ENCODE data around the gene OSBPL5. TPM values are rescaled to one million over a fixed set of nuclear protein-coding genes. Genes with fewer than 3 reads are reported as not detected.

The OSBPL5 gene
- polyA plus RNA-seq, 6 donors from 2014 or later, result 0.12 to 0.25 TPM; not detected in 4

- ATAC-seq (ENCODE audit: low read depth in 2 of 2), result no peak
- no peak overlapping the region for H3K4me3 Mint-ChIP-seq
- no peaks in the 10 kb centered on the region for H3K27me3 Mint-ChIP-seq
- H3K9me3 Mint-ChIP-seq, result peaks cover 0 to 4% (median 0%) of the 10 kb centered on the region in 7 donors
- H3K36me3 Mint-ChIP-seq, result no peaks in the 10 kb centered on the region
- no peak for DNase-seq
- peaks cover 0 to 3% (median 0%) of the 10 kb centered on the region in 3 donors for H3K4me1 Mint-ChIP-seq
- H3K27ac Mint-ChIP-seq, result no peak overlapping the region
These were observed 32.8 kb downstream of the OSBPL5 start for GRCh38 chr11:3132271-3132781.

DNA sequence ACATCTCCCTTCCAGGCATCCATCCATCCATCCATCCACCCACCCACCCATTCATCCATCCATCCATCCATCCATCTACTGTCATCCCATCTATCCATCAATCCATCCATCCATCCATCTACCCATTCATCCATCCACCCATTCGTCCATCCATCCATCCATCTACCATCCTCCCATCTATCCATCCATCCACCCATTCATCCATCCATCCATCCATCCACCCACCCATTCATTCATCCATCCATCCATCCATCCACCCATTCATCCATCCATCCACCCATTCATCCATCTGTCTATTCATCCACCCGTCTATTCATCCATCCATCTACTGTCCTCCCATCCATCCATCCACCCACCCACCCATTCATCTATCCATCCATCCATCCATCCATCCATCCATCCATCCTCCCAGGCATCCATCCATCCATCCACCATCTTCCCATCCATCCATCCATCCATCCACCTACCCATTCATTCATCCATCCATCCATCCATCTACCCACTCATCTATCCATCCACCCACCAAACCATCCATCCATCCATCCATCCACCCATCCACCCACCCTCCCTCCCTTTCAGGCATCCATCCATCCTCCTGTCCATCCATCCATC is 33.7 kb downstream of the OSBPL5 start:
- Mint-ChIP-seq H3K27me3 (no peaks in the 10 kb centered on the region), H3K36me3 (no peaks in the 10 kb centered on the region), H3K4me3 (no peak overlapping the region), H3K4me1 (peaks cover 0 to 3% (median 0%) of the 10 kb centered on the region in 3 donors), H3K9me3 (peaks cover 0 to 4% (median 0%) of the 10 kb centered on the region in 7 donors), H3K27ac (no peak overlapping the region)
- ATAC-seq (ENCODE audit: low read depth in 2 of 2) (no peak), DNase-seq (no peak)

GRCh38 chr11:3130269-3131071 is 34.6 kb downstream of the OSBPL5 start:
- no peak overlapping the region for H3K27ac Mint-ChIP-seq
- H3K4me3 Mint-ChIP-seq, result no peak overlapping the region
- H3K9me3 Mint-ChIP-seq, result peaks cover 0 to 4% (median 0%) of the 10 kb centered on the region in 7 donors
- H3K4me1 Mint-ChIP-seq, result peaks cover 0 to 3% (median 0%) of the 10 kb centered on the region in 3 donors
- H3K27me3 Mint-ChIP-seq, result no peaks in the 10 kb centered on the region
- ATAC-seq (ENCODE audit: low read depth in 2 of 2) (no peak), DNase-seq (no peak)
- no peaks in the 10 kb centered on the region for H3K36me3 Mint-ChIP-seq

DNA sequence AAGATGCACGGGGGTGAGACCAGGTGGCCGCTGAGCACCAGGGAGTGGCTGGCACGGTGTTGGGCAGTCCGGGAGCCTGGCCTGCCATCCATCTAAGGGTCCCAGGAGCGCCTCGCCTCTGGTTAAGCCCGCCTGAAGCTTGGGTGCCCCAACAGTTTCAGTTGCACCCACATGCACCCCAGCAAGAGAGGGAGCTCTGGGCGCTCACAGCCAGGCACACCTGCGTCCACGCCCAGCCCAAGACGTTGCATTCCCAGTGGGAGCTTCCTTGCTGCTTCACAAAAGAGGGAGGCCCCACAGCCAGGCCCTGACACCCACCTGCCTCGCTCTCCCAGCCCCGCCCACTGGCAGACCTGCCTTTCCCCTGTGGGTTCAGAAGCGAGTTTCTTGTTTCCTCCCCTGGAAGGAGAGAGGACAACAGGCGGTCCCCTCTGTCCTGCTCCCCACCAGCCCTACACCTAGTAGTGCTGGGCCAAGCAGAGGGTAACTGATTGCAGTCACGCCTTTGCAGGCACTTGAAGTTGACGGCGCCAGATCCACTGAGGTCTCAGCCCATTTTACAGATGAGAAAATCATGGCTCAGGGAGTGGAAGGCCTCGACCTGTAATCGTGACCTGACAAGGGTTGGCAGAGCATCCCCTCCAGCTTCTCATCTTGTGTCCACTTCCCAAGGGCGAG is 35.4 kb downstream of the OSBPL5 start:
- no peaks in the 10 kb centered on the region for H3K27me3 Mint-ChIP-seq
- H3K4me3 Mint-ChIP-seq, result no peak overlapping the region
- DNase-seq (no peak), ATAC-seq (ENCODE audit: low read depth in 2 of 2) (no peak)
- H3K27ac Mint-ChIP-seq, result no peak overlapping the region
- peaks cover 0 to 4% (median 0%) of the 10 kb centered on the region in 7 donors for H3K9me3 Mint-ChIP-seq
- no peaks in the 10 kb centered on the region for H3K36me3 Mint-ChIP-seq
- H3K4me1 Mint-ChIP-seq, result peaks cover 0 to 3% (median 0%) of the 10 kb centered on the region in 3 donors

DNA sequence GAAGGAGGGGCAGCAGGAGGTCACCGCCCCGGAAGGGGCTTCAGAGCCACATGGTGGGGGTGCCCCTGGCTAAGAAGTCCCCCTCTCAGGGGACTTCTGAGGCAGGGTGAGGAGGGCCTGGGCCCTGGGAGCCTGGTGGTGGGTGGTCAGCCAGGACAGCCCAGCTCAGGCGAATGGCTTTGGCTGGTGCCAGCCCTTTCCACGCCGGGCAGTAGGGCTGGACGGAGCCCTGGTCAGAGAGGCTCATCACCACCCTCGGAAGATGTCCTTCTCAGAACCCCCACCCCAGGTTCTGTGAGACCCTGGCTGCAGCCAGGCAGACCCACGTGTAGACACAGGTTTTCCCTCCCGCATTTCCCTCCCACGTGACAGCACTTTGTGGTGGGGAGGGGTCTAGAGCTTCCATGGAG is 35.9 kb downstream of the OSBPL5 start:
- no peaks in the 10 kb centered on the region for H3K36me3 Mint-ChIP-seq
- H3K27ac Mint-ChIP-seq, result no peak overlapping the region
- no peak for ATAC-seq (ENCODE audit: low read depth in 2 of 2)
- H3K9me3 Mint-ChIP-seq, result peaks cover 0 to 4% (median 0%) of the 10 kb centered on the region in 7 donors
- DNase-seq, result no peak
- H3K4me1 Mint-ChIP-seq, result peaks cover 0 to 3% (median 0%) of the 10 kb centered on the region in 3 donors
- no peak overlapping the region for H3K4me3 Mint-ChIP-seq
- H3K27me3 Mint-ChIP-seq, result no peaks in the 10 kb centered on the region

DNA sequence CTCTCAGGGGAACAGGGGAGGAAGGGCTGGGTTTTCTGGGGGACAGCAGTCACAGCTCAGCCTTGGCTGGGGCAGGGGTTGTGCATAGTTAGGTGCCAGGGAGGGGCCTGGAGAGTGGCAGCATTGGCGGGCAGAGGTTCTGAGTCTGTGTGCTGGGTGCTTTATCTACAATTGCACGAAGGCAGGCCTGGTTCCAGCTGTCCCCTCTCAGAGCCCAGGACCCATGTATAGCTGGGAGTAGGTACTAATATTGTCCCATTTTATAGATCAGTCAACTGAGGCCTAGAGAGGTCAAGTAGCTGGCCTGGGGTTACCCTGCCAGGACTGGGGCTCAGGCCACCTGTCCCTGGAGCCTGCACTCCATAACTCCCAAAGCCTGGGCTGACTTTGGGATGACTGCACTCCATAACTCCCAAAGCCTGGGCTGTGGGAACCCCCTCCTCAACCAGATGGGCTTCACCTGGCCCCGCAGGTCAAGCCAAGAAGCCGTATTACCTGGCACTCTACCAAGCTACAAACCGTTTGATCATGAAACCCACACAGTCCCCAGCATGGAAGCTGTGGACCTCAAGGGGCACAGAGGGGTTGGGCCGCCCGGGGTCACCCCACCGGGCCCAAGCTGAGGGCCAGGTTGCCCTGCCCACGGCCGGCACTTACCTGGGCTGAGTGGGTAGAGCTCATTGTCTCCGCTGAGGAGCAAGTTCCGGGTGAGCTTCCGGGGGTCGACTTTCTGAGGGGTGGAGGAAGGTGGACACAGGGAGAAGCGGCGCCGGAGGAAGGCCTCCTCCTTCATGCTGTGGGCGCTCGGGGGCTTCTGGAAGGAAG is 36.5 kb downstream of the OSBPL5 start:
- no peak for DNase-seq
- Mint-ChIP-seq H3K4me3 (no peak overlapping the region), H3K36me3 (no peaks in the 10 kb centered on the region), H3K9me3 (peaks cover 0 to 4% (median 0%) of the 10 kb centered on the region in 7 donors), H3K4me1 (peaks cover 0 to 3% (median 0%) of the 10 kb centered on the region in 3 donors), H3K27me3 (no peaks in the 10 kb centered on the region), H3K27ac (no peak overlapping the region)
- no peak for ATAC-seq (ENCODE audit: low read depth in 2 of 2)

DNA sequence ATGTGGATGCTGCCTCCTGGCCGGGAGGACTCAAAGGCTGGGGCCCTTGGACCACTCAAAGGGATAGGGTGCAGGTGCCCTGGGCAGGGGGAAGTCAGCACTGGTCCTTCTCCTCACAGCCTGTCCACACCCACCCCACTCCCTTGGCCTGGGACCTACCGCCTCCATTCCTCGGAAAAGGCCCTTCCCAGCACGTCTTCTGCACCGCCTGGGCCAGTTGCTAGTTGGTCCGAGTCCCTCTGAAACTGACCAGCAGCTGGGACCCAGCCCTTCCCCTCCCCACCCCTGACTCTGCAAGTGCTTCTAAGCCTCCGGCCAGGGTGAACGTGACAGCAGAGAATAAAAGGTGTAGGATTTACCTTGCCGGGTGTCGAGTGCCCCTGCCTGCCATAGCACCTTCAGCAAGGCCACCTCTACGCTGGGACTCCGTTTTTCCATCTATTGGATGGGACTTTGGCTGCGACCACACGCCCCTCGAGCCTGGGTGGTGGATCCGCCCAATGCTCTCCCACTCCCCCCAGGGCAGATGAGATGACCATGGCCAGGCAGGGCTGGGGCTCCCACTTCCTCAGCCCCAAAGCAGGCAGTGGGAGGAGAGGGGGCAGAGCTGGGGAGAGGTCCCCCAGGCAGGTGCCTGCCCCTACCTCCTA is 37.3 kb downstream of the OSBPL5 start:
- Mint-ChIP-seq H3K4me1 (peaks cover 0 to 3% (median 0%) of the 10 kb centered on the region in 3 donors), H3K27ac (no peak overlapping the region), H3K27me3 (no peaks in the 10 kb centered on the region), H3K9me3 (peaks cover 0 to 4% (median 0%) of the 10 kb centered on the region in 7 donors), H3K4me3 (no peak overlapping the region), H3K36me3 (no peaks in the 10 kb centered on the region)
- ATAC-seq (ENCODE audit: low read depth in 2 of 2), result no peak
- DNase-seq, result no peak

- Mint-ChIP-seq H3K4me3 (no peak overlapping the region), H3K27ac (no peak overlapping the region), H3K36me3 (no peaks in the 10 kb centered on the region), H3K9me3 (peaks cover 0 to 3% (median 0%) of the 10 kb centered on the region in 7 donors), H3K27me3 (no peaks in the 10 kb centered on the region), H3K4me1 (peaks cover 0 to 3% (median 0%) of the 10 kb centered on the region in 3 donors)
- ATAC-seq (ENCODE audit: low read depth in 2 of 2), result no peak
- no peak for DNase-seq
These were observed 38.0 kb downstream of the OSBPL5 start for GRCh38 chr11:3126901-3127691.

GRCh38 chr11:3126207-3126865 is 38.8 kb downstream of the OSBPL5 start:
- Mint-ChIP-seq H3K27me3 (no peaks in the 10 kb centered on the region), H3K36me3 (no peaks in the 10 kb centered on the region), H3K4me3 (no peak overlapping the region), H3K4me1 (no peaks in the 10 kb centered on the region), H3K27ac (no peak overlapping the region), H3K9me3 (no peaks in the 10 kb centered on the region)
- no peak for ATAC-seq (ENCODE audit: low read depth in 2 of 2)
- DNase-seq, result no peak

GRCh38 chr11:3124821-3125220 is 40.3 kb downstream of the OSBPL5 start:
- no peak for DNase-seq
- Mint-ChIP-seq H3K9me3 (no peaks in the 10 kb centered on the region), H3K4me1 (no peaks in the 10 kb centered on the region), H3K27ac (no peak overlapping the region), H3K27me3 (no peaks in the 10 kb centered on the region), H3K4me3 (peak overlapping the region in 1 of 8 donors; percentile 35), H3K36me3 (no peaks in the 10 kb centered on the region)
- no peak for ATAC-seq (ENCODE audit: low read depth in 2 of 2)

- DNase-seq, result no peak
- no peaks in the 10 kb centered on the region for H3K27me3 Mint-ChIP-seq
These were observed 41.1 kb downstream of the OSBPL5 start for GRCh38 chr11:3123761-3124733.

More at GRCh38 chr11:3123761-3124733, 41.1 kb downstream of the OSBPL5 start:
- Mint-ChIP-seq H3K36me3 (no peaks in the 10 kb centered on the region), H3K27ac (no peak overlapping the region), H3K4me3 (no peak overlapping the region), H3K4me1 (no peaks in the 10 kb centered on the region), H3K9me3 (no peaks in the 10 kb centered on the region)
- no peak for ATAC-seq (ENCODE audit: low read depth in 2 of 2)

Measured in naive B cell (primary cell).